HG03139 (cell line): Measurements from ENCODE around the gene ELMO3.

Experiments
- ATAC-seq: cut with Tn5 transposase; IDR thresholded peaks from one replicate; pipeline ENCODE4 v1.9.1; 2021; ENCODE audit not compliant: unreplicated experiment

Gene ELMO3

GRCh38 chr16:67212766-67213165 is 13.8 kb downstream of the ELMO3 start:
- ATAC-seq, result no peak

GRCh38 chr16:67213197-67214019 is 14.5 kb downstream of the ELMO3 start:
- ATAC-seq, result no peak

- ATAC-seq, result no peak
Observed at GRCh38 chr16:67215706-67216105, 16.8 kb downstream of the ELMO3 start.

- no peak for ATAC-seq
Observed at GRCh38 chr16:67216612-67217490, 17.9 kb downstream of the ELMO3 start.

- ATAC-seq, result no peak
Observed at GRCh38 chr16:67223992-67224391, 25.1 kb downstream of the ELMO3 start.

GRCh38 chr16:67226295-67226803 is 27.4 kb downstream of the ELMO3 start:
- no peak for ATAC-seq

GRCh38 chr16:67226804-67227566 is 28.1 kb downstream of the ELMO3 start, which contains the start of gene TMEM208:
TMEM208 (plus strand) TSS chr16:67227130; CDS start chr16:67227219, 89 bp downstream.
- ATAC-seq, result peak; percentile 92

GRCh38 chr16:67227567-67227921 is 28.6 kb downstream of the ELMO3 start:
- ATAC-seq, result no peak

- ATAC-seq, result no peak
Observed at GRCh38 chr16:67228034-67228785, 29.3 kb downstream of the ELMO3 start.

GRCh38 chr16:67228905-67229304 is 30.0 kb downstream of the ELMO3 start:
- ATAC-seq, result no peak

- no peak for ATAC-seq
Observed at GRCh38 chr16:67229906-67230808, 31.2 kb downstream of the ELMO3 start.

- no peak for ATAC-seq
Observed at GRCh38 chr16:67230809-67231660, 32.1 kb downstream of the ELMO3 start.

GRCh38 chr16:67233596-67233995 is 34.7 kb downstream of the ELMO3 start:
- no peak for ATAC-seq

GRCh38 chr16:67234180-67234597 is 35.3 kb downstream of the ELMO3 start:
- no peak for ATAC-seq

GRCh38 chr16:67235816-67236562 is 37.1 kb downstream of the ELMO3 start:
- ATAC-seq, result no peak

- no peak for ATAC-seq
Observed at GRCh38 chr16:67236563-67237395, 37.8 kb downstream of the ELMO3 start.
